Glutamatergic neuron (in vitro differentiated cells): ENCODE results near the gene TM9SF3. TPM values are rescaled to one million over a fixed set of nuclear protein-coding genes. Genes with fewer than 3 reads are reported as not detected.
"Not testable (repeated sequence)": the region's sequence is repeated elsewhere in the genome, so short reads cannot be mapped to it uniquely, and the experiment has no call there.

ENCODE experiments used
- DNase-seq: peaks from one replicate; pipeline ENCODE4 v3.0.0; 2022
- H3K27ac Mint-ChIP-seq: one replicate; pipeline ENCODE4 v1.8.0; 2020; ENCODE audit warnings: mild to moderate bottlenecking, mixed read lengths, inconsistent platforms; ENCODE audit not compliant: unreplicated experiment
- H3K27me3 Mint-ChIP-seq: one replicate; pipeline ENCODE4 v1.8.0; 2020; ENCODE audit warnings: mild to moderate bottlenecking, moderate library complexity, mixed read lengths, inconsistent platforms; ENCODE audit not compliant: unreplicated experiment
- H3K36me3 Mint-ChIP-seq: one replicate; pipeline ENCODE4 v1.8.0; 2020; ENCODE audit warnings: mild to moderate bottlenecking, mixed read lengths, inconsistent platforms; ENCODE audit not compliant: unreplicated experiment
- H3K4me1 Mint-ChIP-seq: one replicate; pipeline ENCODE4 v1.8.0; 2020; ENCODE audit warnings: mild to moderate bottlenecking, low read depth, mixed read lengths, inconsistent platforms; ENCODE audit not compliant: unreplicated experiment
- H3K4me3 Mint-ChIP-seq: one replicate; pipeline ENCODE4 v1.8.0; 2020; ENCODE audit warnings: mild to moderate bottlenecking, mixed read lengths, inconsistent platforms; ENCODE audit not compliant: unreplicated experiment
- H3K9me3 Mint-ChIP-seq: one replicate; pipeline ENCODE4 v1.8.0; 2020; ENCODE audit warnings: mild to moderate bottlenecking, moderate library complexity, mixed read lengths, inconsistent platforms; ENCODE audit not compliant: unreplicated experiment
- CTCF ChIP-seq: fragments of 200-600 bp; sonication (generic); IDR thresholded peaks from one replicate; pipeline ENCODE4 v1.5.0; 2021; ENCODE audit not compliant: partially characterized antibody, unreplicated experiment
- total RNA-seq: library from RNA; stranded (reverse); fragmentation: NEBNext Ultra II Directional; extraction: Animal tissue kit (Norgen Biotek cat#: 25700); gene quantifications from one replicate; pipeline ENCODE4 v1.2.1, GENCODE V29; 2021; ENCODE audit not compliant: unreplicated experiment

The TM9SF3 gene
- total RNA-seq, 1 donor from 2014 or later = 99.1 TPM

- Mint-ChIP-seq H3K36me3 (no peaks in the 10 kb centered on the region), H3K9me3 (no peaks in the 10 kb centered on the region), H3K27me3 (peaks cover 2% of the 10 kb centered on the region), H3K27ac (no peak overlapping the region), H3K4me3 (no peak overlapping the region), H3K4me1 (peaks cover 2% of the 10 kb centered on the region)
- DNase-seq = no peak
- no peak for TF ChIP-seq CTCF
Measured at GRCh38 chr10:96578022-96578421, 8.8 kb downstream of the TM9SF3 start.

GRCh38 chr10:96577069-96577468, 9.7 kb downstream of the TM9SF3 start:
- no peaks in the 10 kb centered on the region for H3K36me3 Mint-ChIP-seq
- H3K4me3 Mint-ChIP-seq = no peak overlapping the region
- no peak overlapping the region for H3K27ac Mint-ChIP-seq
- H3K27me3 Mint-ChIP-seq = peaks cover 2% of the 10 kb centered on the region
- no peak for TF ChIP-seq CTCF
- no peaks in the 10 kb centered on the region for H3K9me3 Mint-ChIP-seq
- H3K4me1 Mint-ChIP-seq = peaks cover 2% of the 10 kb centered on the region
- no peak for DNase-seq

- H3K27me3 Mint-ChIP-seq = peaks cover 2% of the 10 kb centered on the region
- H3K4me3 Mint-ChIP-seq = no peak overlapping the region
- H3K4me1 Mint-ChIP-seq = no peaks in the 10 kb centered on the region
- H3K27ac Mint-ChIP-seq = no peak overlapping the region
- H3K9me3 Mint-ChIP-seq = no peaks in the 10 kb centered on the region
- no peaks in the 10 kb centered on the region for H3K36me3 Mint-ChIP-seq
- TF ChIP-seq CTCF = no peak
- DNase-seq = no peak
Measured at GRCh38 chr10:96576277-96576980, 10.4 kb downstream of the TM9SF3 start.

GRCh38 chr10:96574564-96574963, 12.2 kb downstream of the TM9SF3 start:
- not testable (repeated sequence) for H3K36me3 Mint-ChIP-seq, H3K4me3 Mint-ChIP-seq, DNase-seq, H3K27me3 Mint-ChIP-seq, H3K4me1 Mint-ChIP-seq, H3K9me3 Mint-ChIP-seq, H3K27ac Mint-ChIP-seq

- no peak for DNase-seq
- no peaks in the 10 kb centered on the region for H3K36me3 Mint-ChIP-seq
- H3K4me3 Mint-ChIP-seq = no peak overlapping the region
- no peak for TF ChIP-seq CTCF
- H3K4me1 Mint-ChIP-seq = no peaks in the 10 kb centered on the region
- H3K9me3 Mint-ChIP-seq = no peaks in the 10 kb centered on the region
- peaks cover 2% of the 10 kb centered on the region for H3K27me3 Mint-ChIP-seq
- H3K27ac Mint-ChIP-seq = no peak overlapping the region
Measured at GRCh38 chr10:96573036-96573435, 13.8 kb downstream of the TM9SF3 start.
